ENCODE results near the gene WDFY4.

The WDFY4 gene

GRCh38 chr10:48703531-48704122 lies 19.0 kb downstream of the WDFY4 start:
- no peak for DNase-seq
- Histone ChIP-seq H3K4me3 (ENCODE audit: low read depth, low read length) (no peak overlapping the region), H3K27ac (no peak overlapping the region), H3K27me3 (ENCODE audit: insufficient read depth, low read depth, severe bottlenecking) (peaks cover 34% of the 10 kb centered on the region), H3K9me3 (ENCODE audit: severe bottlenecking) (no peaks in the 10 kb centered on the region), H3K36me3 (no peaks in the 10 kb centered on the region)
- no peak for TF ChIP-seq CTCF (IDR thresholded peaks at IDR 0.05; ENCODE audit: low read depth, low read length)

GRCh38 chr10:48704156-48704555 lies 19.5 kb downstream of the WDFY4 start:
- Histone ChIP-seq H3K4me3 (ENCODE audit: low read depth, low read length) (no peak overlapping the region), H3K27ac (no peak overlapping the region), H3K9me3 (ENCODE audit: severe bottlenecking) (no peaks in the 10 kb centered on the region), H3K36me3 (no peaks in the 10 kb centered on the region), H3K27me3 (ENCODE audit: insufficient read depth, low read depth, severe bottlenecking) (peaks cover 28% of the 10 kb centered on the region)
- DNase-seq: no peak
- TF ChIP-seq CTCF (IDR thresholded peaks at IDR 0.05; ENCODE audit: low read depth, low read length): no peak

- H3K4me3 ChIP-seq (ENCODE audit: low read depth, low read length): no peak overlapping the region
- no peak overlapping the region for H3K27ac ChIP-seq
- no peak for DNase-seq
- TF ChIP-seq CTCF (IDR thresholded peaks at IDR 0.05; ENCODE audit: low read depth, low read length): no peak
- peaks cover 27% of the 10 kb centered on the region for H3K27me3 ChIP-seq (ENCODE audit: insufficient read depth, low read depth, severe bottlenecking)
- H3K9me3 ChIP-seq (ENCODE audit: severe bottlenecking): no peaks in the 10 kb centered on the region
- no peaks in the 10 kb centered on the region for H3K36me3 ChIP-seq
Observed at GRCh38 chr10:48705401-48705938, 20.8 kb downstream of the WDFY4 start.

GRCh38 chr10:48707472-48707871 lies 22.8 kb downstream of the WDFY4 start:
- H3K27ac ChIP-seq: no peak overlapping the region
- H3K4me3 ChIP-seq (ENCODE audit: low read depth, low read length): no peak overlapping the region
- TF ChIP-seq CTCF (IDR thresholded peaks at IDR 0.05; ENCODE audit: low read depth, low read length): no peak
- DNase-seq: no peak
- peaks cover 28% of the 10 kb centered on the region for H3K27me3 ChIP-seq (ENCODE audit: insufficient read depth, low read depth, severe bottlenecking)
- H3K36me3 ChIP-seq: no peaks in the 10 kb centered on the region
- H3K9me3 ChIP-seq (ENCODE audit: severe bottlenecking): no peaks in the 10 kb centered on the region

- TF ChIP-seq CTCF (IDR thresholded peaks at IDR 0.05; ENCODE audit: low read depth, low read length): no peak
- Histone ChIP-seq H3K9me3 (ENCODE audit: severe bottlenecking) (no peaks in the 10 kb centered on the region), H3K4me3 (ENCODE audit: low read depth, low read length) (no peak overlapping the region), H3K36me3 (no peaks in the 10 kb centered on the region), H3K27me3 (ENCODE audit: insufficient read depth, low read depth, severe bottlenecking) (peaks cover 23% of the 10 kb centered on the region), H3K27ac (no peak overlapping the region)
- DNase-seq: no peak
Observed at GRCh38 chr10:48708144-48708543, 23.5 kb downstream of the WDFY4 start.
